Peyer's patch (tissue), 4 donors: ENCODE measurements around the gene ZNF202.

Experiments
- POLR2A ChIP-seq, 2 donors: fragments of 450-650 bp; IDR thresholded peaks; one replicate each; pipeline ENCODE4 v1.5.1; 2017; ENCODE audit warnings: antibody characterized with exemption in 2 of 2, mild to moderate bottlenecking in 2 of 2, moderate library complexity in 2 of 2
- TF ChIP-seq, protein P1 (sequence below), 6 experiments: fragments of 450-650 bp in 4 of 6; fragments of 200-600 bp in 2 of 6; sonication (generic) in 1 of 6; IDR thresholded peaks; one replicate each; pipeline ENCODE4 v1.5.1; 2017 to 2019; ENCODE audit warnings: antibody characterized with exemption in 6 of 6, mild to moderate bottlenecking in 3 of 6, moderate library complexity in 1 of 6

DNA sequence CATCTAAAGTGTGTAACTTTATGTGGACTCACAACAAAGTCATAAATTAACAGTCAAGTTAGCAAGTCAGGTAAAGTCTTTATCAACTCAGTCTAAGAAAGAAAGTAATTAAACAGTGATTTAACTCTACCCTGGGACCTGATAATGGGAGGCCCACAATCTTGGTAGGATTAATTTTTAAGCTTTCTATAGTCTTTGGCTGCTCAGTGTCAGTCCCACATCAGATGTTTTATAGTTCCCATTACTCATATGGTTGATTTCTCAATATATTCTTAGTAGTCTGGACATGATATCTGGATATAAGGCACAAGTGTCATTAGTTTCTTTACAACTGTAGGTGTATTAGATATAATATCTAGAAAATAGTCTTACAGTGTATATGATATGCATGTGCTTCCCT is 48.5 kb downstream of the ZNF202 start:
- TF ChIP-seq, protein P1, sequence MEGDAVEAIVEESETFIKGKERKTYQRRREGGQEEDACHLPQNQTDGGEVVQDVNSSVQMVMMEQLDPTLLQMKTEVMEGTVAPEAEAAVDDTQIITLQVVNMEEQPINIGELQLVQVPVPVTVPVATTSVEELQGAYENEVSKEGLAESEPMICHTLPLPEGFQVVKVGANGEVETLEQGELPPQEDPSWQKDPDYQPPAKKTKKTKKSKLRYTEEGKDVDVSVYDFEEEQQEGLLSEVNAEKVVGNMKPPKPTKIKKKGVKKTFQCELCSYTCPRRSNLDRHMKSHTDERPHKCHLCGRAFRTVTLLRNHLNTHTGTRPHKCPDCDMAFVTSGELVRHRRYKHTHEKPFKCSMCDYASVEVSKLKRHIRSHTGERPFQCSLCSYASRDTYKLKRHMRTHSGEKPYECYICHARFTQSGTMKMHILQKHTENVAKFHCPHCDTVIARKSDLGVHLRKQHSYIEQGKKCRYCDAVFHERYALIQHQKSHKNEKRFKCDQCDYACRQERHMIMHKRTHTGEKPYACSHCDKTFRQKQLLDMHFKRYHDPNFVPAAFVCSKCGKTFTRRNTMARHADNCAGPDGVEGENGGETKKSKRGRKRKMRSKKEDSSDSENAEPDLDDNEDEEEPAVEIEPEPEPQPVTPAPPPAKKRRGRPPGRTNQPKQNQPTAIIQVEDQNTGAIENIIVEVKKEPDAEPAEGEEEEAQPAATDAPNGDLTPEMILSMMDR (IDR thresholded peaks at IDR 0.05): no peak
- no peak for TF ChIP-seq POLR2A (IDR thresholded peaks at IDR 0.05)
